ENCODE results near the gene LGALS3.
A peak's percentile ranks its signal among the peaks of the same experiment; 100 is the strongest.
"Not testable (repeated sequence)": the region's sequence is repeated elsewhere in the genome, so short reads cannot be mapped to it uniquely, and the experiment has no call there.

The LGALS3 gene

GRCh38 chr14:55129086-55129427, at the start of gene LGALS3:
Gene LGALS3, plus strand, starts transcription at chr14:55129252. Its CDS starts 8,122 bp downstream, at chr14:55137374.
- TF ChIP-seq CTCF (IDR thresholded peaks at IDR 0.05; ENCODE audit: borderline replicate concordance, control extremely low read depth, extremely low read depth, insufficient read depth, missing control alignments), result no peak
- DNase-seq (ENCODE audit: low spot score), result peak; percentile 87
- in situ Hi-C loops (cut with MboI; ENCODE audit: low sequenced_read_pairs, unreplicated experiment), result no loop called here

GRCh38 chr14:55079961-55080360, 49.1 kb upstream of the LGALS3 start:
- DNase-seq (ENCODE audit: low spot score); in situ Hi-C loops (cut with MboI; ENCODE audit: low sequenced_read_pairs, unreplicated experiment): not testable (repeated sequence)

GRCh38 chr14:55084401-55085059, 44.5 kb upstream of the LGALS3 start:
- in situ Hi-C loops (cut with MboI; ENCODE audit: low sequenced_read_pairs, unreplicated experiment), result no loop called here
- DNase-seq (ENCODE audit: low spot score), result no peak
- TF ChIP-seq CTCF (IDR thresholded peaks at IDR 0.05; ENCODE audit: borderline replicate concordance, control extremely low read depth, extremely low read depth, insufficient read depth, missing control alignments), result no peak

GRCh38 chr14:55085060-55085660, 43.9 kb upstream of the LGALS3 start:
- in situ Hi-C loops (cut with MboI; ENCODE audit: low sequenced_read_pairs, unreplicated experiment), result no loop called here
- no peak for DNase-seq (ENCODE audit: low spot score)
- no peak for TF ChIP-seq CTCF (IDR thresholded peaks at IDR 0.05; ENCODE audit: borderline replicate concordance, control extremely low read depth, extremely low read depth, insufficient read depth, missing control alignments)

- in situ Hi-C loops (cut with MboI; ENCODE audit: low sequenced_read_pairs, unreplicated experiment), result no loop called here
- no peak for DNase-seq (ENCODE audit: low spot score)
- TF ChIP-seq CTCF (IDR thresholded peaks at IDR 0.05; ENCODE audit: borderline replicate concordance, control extremely low read depth, extremely low read depth, insufficient read depth, missing control alignments), result no peak
These were observed 42.1 kb upstream of the LGALS3 start for GRCh38 chr14:55086938-55087337.

- TF ChIP-seq CTCF (IDR thresholded peaks at IDR 0.05; ENCODE audit: borderline replicate concordance, control extremely low read depth, extremely low read depth, insufficient read depth, missing control alignments), result no peak
- in situ Hi-C loops (cut with MboI; ENCODE audit: low sequenced_read_pairs, unreplicated experiment), result no loop called here
- DNase-seq (ENCODE audit: low spot score), result no peak
These were observed 40.7 kb upstream of the LGALS3 start for GRCh38 chr14:55088356-55088755.

- in situ Hi-C loops (cut with MboI; ENCODE audit: low sequenced_read_pairs, unreplicated experiment), result no loop called here
- TF ChIP-seq CTCF (IDR thresholded peaks at IDR 0.05; ENCODE audit: borderline replicate concordance, control extremely low read depth, extremely low read depth, insufficient read depth, missing control alignments), result no peak
- DNase-seq (ENCODE audit: low spot score), result no peak
These were observed 36.7 kb upstream of the LGALS3 start for GRCh38 chr14:55092341-55092740.
